GM21423 (cell line): Measurements from ENCODE around the gene CFAP52.
"Not testable (repeated sequence)": the region's sequence is repeated elsewhere in the genome, so short reads cannot be mapped to it uniquely, and the experiment has no call there.

Experiments used
- ATAC-seq: cut with Tn5 transposase; IDR thresholded peaks from one replicate; pipeline ENCODE4 v1.9.1; 2021; ENCODE audit warnings: mild to moderate bottlenecking, moderate library complexity; ENCODE audit not compliant: unreplicated experiment

Gene CFAP52

DNA sequence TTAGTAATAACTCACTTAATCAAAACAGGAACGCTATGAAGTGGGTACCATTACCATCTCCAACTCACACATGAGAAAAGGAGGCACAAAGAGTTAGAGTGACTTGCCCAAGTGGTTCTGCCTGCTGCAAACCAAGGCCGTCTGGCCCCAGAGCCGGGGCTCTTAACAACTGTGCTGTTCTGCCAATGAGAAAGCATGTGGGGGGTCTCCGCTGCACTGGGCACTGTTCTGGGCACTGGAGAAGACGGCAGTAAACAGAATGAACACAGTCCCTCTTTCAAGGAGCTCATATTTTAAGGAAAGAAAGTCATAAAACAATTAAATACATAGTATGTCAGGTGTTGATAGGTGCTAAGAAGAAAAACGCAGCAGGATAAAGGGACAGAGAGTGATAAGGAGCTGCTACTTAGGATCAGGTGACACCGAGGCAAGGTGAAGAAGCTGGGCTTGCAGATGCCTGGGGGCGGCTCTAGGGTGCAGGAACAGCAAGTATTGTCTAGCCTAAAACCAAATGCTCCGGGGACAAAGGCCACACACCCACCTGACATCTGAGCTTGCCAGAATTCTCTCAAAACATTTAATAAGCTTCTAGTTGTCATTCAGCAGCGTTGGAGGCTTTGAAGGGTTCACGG, 7.4 kb upstream of the CFAP52 start:
- ATAC-seq, result no peak

DNA sequence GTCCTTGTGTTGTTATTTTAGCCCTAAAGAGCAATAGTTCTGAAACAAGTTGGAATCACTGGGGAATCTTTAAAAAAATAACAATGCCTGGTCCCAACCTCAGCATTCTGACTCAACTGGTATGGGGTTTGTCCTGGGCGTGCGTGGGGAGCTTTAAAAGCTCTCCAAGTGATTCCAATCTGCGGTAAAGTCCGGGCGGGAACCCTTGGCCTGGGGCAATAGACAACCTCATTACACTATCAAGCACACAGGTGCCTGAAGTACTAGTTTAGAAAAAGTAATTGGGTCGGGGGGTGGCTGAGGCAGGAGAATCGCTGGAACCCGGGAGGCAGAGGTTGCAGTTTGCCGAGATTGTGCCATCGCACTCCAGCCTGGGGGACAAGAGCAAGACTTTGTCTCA, 5.2 kb upstream of the CFAP52 start:
- ATAC-seq, result no peak

DNA sequence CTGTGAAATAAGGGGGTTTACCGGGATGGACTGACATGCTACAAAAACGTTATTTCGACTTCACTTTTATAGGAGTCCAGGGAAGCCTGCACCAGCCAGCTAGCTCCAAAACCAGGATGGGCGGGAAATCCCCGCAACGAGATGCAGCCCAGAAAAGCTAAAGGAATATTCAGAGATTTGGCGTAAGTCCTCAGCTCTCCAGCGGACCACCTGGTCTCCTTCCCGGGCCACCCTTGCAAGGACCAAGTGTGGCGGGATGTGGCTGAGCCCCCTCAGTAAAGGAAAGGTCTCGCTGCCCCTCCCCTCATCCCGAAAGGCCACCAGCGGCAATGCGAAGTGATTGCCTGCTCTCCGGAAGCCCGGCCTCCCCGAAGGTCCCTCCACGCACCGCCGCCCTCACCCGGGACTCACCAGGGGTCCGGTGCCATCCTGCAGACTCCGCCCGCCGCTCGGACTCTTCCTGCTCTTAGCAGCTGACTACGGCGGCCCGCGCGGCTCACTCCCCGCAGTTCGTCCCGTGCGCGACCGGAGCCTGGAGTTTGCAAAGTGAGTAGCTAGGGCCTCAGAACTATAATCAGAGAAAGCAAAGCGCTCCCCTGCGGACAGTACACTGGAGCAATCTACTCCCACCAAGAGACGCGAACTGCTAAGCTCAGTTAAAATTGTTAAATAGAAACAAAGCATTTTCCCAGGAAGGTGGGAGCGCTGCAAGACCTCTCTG, 901 bp upstream of the CFAP52 start, which contains the start of gene STX8:
Gene STX8, minus strand, starts transcription at position 440 of the 721 bp plus-strand sequence. Its CDS starts 12 bp downstream, at position 428.
- ATAC-seq, result peak; percentile 74

DNA sequence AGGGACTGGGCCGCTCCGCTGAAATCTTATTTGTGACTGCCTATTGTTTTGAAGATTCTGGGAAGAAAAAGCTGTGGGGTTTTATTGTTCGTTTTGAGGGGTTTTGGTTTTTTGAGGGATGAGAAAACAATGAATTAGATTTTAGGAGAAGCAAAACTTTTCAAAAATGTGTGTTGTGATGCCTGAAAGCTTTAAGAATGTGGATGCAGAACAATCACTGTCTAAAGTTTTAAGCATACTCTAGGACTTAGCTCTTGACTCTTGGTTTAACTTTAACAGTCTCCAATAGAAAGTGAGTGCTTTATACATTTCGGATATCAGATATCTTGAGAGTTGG, 899 bp downstream of the CFAP52 start:
- no peak for ATAC-seq

DNA sequence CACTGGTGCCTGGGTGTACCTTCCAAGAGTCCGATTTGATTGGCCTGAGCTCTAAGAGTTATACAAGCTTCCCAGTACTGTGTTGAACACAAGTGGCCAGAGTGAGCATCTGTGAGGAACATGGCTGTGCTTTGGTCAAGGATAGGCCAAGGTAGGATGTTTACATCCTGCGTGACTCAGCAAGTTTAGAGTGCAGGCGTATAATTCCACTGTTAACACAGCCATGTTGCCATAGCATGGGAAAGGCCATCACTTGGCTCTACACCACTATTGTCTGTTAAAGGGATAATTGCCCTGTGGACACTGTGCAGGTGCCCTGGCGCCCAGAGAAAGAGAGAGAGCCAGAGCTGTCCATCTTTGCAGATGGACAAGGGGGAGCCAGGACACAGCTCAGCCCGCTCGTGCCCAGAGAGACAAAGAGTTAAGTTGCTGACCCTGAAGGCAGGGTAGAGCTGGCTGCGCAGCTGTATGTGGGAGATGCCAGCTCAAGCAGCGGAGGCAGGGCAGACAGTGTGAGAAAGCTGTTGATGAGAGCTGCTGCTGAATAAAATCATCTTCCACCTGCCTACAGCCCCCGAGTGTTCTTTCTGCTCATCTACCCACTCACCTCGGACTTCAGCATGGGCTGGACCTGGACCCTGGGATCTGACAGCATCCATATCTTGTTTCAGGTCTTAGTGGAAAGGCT, 11.7 kb downstream of the CFAP52 start:
- ATAC-seq, result no peak

DNA sequence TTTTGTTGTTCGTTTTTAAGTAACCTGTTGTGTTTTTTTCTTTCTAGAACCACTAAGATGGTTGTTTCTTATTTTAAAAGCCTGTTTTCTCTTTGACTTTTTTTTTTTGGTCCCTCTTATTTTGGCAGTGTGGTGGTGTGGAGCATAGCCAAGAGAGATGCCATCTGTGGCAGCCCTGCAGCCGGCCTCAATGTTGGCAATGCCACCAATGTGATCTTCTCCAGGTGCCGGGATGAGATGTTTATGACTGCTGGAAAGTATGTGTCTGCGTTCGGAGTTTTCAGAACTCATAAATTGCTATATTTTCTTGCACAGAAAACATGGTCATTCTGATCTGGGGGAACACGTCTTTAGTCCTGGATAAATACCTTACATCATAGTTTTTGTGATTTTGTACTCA, 17.6 kb downstream of the CFAP52 start:
- no peak for ATAC-seq

DNA sequence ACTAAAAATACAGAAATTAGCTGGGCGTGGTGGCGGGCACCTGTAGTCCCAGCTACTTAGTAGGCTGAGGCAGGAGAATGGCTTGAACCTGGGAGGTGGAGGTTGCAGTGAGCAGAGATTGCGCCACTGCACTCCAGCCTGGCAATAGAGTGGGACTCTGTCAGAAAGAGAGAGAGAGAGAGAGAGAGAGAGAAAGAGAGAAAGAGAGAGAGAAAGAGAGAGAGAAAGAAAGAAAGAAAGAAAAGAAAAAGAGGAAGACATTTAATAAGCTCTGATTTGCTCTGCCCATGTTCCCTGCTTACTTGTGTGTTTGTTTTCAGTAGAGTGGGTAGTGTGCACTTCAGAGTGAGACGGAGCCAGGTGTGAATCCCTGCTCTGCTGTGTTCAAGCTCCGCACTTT, 21.2 kb downstream of the CFAP52 start:
- ATAC-seq, result not testable (repeated sequence)

DNA sequence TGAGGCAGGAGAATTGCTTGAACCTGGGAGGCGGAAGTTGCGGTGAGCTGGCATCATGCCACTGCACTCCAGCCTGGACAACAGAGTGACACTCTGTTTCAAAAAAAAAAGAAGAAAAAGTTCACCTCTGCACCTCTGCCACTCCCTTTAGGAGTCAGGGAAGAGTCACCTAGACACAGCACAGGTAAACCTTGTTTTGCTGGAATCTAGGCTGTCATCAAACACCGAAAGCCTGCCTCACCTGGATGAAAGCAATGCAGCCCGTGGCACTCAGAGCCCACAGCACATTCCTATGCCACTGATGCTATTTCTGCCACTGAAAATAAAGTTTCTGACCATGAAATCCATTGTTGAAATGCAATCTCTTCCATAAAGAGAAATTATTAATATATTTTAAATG, 22.2 kb downstream of the CFAP52 start:
- ATAC-seq, result no peak

DNA sequence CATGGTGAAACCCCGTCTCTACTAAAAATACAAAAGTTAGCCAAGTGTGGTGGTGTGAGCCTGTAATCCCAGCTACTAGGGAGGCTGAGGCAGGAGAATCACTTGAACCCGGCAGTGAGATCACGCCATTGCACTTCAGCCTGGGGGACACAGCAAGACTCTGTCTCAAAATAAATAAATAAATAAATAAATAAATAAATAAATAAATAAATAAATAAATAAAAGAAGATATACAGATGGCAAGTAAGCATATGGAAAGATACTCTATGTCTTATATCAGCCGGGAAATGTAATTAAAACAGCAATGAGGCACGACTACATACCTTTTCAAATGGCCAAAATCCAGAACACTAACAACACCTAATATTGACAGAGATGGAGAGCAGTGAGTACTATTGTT, 28.1 kb downstream of the CFAP52 start:
- not testable (repeated sequence) for ATAC-seq

DNA sequence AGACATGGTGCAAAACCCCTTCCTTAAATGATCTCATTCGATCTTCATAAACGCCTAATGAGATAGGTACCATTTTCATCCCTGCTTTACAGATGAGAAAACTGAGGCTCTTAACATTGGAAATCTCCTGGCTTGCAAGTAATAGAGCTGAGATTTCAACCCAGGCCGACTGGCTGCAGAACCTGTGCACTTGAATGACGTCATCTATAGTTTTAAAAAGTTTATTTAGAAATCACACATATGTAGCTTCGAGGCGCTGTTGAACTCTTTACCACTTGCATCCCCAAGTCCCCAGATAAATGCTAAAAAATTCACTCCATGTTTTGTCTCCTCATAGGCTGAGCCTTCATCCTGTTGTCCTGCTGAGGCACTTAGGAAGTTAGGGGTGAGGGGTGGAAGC, 30.0 kb downstream of the CFAP52 start:
- no peak for ATAC-seq

DNA sequence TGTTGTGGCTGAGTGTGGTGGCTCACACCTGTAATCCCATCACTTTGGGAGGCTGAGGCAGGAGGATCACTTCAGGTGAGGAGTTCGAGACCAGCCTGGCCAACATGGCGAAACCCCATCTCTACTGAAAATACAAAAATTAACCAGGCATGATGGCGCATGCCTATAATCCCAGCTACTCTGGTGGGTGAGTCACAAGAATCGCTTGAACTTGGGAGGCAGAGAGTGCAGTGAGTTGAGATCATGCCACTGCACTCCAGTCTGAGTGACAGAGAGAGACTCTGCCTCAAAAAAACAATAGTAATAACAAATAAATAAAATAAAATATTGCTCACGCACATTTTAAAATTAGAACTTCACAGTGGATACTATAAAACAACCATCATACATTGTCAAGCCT, 30.6 kb downstream of the CFAP52 start:
- not testable (repeated sequence) for ATAC-seq

DNA sequence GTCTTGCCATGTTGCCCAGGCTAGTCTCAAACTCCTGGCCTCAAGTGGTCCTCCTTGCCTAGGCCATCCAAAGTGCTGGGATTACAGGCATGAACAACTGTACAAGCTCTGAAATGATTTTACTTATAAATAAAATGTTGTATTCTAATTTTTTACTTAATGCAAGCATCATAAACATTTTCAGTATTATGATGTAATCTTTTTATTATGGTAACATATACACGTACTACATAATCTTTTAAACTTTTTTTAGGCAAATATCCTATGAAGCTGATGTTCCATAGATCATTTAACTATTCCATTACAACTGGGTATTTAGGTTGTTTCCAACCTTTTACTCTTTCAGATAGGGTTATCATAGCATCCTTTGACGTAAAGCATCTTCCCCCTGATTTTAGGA, 35.1 kb downstream of the CFAP52 start:
- no peak for ATAC-seq

DNA sequence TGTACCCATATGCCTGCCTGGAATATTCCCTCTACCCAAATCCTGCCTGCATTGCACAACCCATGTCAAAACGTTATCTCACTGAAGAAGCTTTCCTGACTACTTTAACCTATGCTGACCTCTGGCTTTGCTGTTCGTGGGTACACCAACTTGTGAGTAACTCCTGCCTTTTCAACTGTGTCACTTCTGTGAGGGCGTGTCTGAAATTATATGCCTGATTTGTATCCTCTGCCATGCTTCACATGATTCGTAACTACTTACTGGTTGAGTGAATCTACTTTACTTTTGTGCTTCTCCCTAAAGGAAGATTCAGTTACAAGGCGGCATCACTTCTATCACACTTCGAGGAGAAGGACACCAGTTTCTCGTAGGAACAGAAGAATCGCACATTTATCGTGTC, 35.6 kb downstream of the CFAP52 start:
- no peak for ATAC-seq

DNA sequence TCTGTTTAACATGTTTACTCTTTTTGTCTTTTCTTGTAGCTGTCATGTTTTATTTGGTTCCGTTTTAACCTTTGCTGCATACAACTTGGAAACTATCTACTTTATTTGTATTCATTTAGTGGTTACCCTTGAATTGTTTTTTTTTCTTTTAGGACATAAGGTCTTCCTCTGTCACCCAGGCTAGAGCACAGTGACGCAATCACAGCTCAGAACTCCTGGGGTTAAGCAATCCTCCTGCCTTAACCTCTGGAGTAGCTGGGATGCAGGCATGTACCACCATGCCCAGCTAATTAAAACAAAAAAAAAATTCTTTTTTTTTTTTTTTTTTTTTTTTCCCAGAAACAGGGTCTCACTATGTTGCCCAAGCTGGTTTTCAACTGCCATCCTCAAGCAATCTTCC, 39.0 kb downstream of the CFAP52 start:
- ATAC-seq, result no peak

DNA sequence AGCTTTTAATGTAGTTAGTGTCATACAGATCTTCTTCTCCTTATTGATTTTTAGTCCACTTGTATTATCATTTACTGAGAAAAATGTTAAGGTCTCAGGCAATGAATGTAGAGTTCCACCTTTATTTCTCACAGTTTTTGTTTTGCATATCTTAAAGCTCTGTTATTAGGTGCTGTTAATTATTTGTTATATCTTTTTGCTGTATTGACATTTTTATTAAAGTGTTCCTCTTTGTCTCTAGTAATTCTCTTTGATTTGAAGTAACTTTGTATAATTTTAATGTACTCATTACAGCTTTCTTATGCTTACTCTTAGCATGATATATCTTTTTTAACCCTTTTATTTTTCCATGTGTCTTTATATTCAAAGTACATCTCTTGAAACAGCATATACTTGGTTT, 46.5 kb downstream of the CFAP52 start:
- ATAC-seq, result no peak

DNA sequence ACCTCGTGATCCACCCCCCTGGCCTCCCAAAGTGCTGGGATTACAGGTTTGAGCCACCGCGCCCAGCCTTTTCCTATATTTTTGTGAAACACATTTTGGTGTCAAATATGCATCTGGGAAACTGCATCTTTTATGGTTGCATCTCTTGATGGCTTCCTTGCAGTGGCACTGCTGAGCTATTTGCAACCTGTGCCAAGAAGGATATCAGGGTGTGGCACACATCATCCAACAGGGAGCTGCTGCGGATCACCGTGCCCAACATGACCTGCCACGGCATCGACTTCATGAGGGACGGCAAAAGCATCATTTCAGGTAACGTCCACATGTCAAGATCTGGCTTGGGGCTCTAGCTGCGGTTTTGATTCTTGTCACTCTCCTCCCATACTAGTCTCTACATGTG, 52.1 kb downstream of the CFAP52 start:
- no peak for ATAC-seq

DNA sequence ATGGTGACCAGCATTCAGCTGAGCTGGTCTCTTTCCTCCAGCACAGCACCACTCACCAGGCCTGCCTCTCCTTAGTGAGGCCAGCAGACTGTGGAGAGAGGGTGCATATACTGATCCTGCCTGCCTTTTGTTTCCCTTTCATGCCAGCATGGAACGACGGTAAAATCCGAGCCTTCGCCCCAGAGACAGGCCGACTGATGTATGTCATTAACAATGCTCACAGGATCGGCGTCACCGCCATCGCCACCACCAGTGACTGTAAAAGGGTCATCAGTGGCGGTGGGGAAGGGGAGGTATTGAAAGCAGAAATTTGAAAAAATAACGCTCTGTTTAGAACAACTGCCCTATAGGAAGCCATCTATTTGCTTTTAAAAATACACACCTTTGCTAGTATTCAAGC, 56.3 kb downstream of the CFAP52 start:
- no peak for ATAC-seq

DNA sequence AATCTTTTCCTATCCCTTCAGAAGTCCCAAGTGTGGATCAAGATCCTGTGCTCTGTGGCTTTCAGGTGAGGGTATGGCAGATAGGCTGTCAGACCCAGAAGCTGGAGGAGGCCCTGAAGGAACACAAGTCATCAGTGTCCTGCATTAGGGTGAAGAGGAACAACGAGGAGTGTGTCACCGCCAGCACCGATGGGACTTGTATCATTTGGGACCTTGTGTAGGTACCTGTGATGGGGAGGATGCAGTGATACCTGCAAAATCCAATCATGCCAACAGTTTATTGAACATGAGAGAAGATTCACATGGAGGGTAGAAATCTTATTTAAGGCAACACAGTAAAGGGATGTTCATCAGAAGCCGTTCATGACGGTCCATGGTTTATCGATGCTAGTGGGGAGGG, 58.9 kb downstream of the CFAP52 start:
- no peak for ATAC-seq

DNA sequence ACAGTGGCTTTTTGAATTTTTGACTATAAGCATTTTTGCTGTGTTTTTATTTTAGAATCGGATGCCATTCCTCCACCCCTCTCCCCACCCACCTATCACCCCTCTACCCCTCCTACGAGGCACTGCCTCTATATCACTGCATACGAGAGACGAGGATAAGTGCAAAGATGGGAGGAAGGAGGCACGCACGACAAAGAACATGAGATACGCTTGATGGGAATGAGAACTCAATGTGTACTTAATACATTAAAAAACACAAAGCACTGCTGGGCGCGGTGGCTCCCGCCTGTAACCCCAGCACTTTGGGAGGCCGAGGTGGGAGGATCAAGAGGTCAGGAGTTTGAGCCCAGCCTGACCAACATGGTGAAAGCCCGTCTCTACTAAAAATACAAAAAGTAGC, 60.1 kb downstream of the CFAP52 start:
- no peak for ATAC-seq

DNA sequence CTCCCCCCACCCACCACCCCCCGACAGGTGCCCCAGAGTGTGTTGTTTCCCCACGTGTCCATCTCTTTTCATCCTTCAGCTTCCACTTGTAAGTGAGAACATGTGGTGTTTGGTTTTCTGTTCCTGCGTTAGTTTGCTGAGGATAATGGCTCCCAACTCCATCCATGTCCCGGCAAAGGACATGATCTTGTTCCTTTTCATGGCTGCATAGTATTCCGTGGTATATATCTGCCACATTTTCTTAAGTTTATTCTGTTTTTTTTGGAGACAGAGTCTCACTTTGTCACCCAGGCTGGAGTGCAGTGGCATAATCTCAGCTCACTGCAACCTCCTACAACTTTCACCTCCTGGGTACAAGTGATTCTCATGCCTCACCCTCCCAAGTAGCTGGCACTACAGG, 63.9 kb downstream of the CFAP52 start:
- not testable (repeated sequence) for ATAC-seq

DNA sequence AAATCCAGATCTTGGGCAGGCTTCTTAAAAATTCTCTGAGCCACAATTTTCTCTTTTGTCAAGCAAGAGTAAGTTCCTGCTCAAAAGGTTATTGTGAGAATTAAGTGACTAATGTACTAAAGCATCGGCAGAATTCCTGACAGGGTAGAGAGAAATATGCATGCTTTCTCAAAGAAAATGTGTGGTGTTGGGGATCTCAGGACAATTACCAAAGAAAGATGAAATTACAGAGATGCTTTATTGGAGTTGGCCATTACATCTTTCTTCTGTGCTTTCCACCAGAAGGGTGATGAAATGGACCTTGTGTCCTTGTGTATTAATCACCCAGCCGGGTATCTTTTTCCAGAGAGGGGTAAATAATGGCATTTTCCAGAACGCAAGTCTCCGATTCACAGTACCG, 67.2 kb downstream of the CFAP52 start:
- no peak for ATAC-seq
